ENCODE data around the gene SLC15A4. TPM values are rescaled to one million over a fixed set of nuclear protein-coding genes. Genes with fewer than 3 reads are reported as not detected.
"Not testable (repeated sequence)": the region's sequence is repeated elsewhere in the genome, so short reads cannot be mapped to it uniquely, and the experiment has no call there.

The SLC15A4 gene
- 34.6 and 35.5 TPM in 2 replicates for total RNA-seq

GRCh38 chr12:128823916-128824839 lies at the start of gene SLC15A4:
TSS of gene SLC15A4 (minus strand) at chr12:128823958. CDS start at chr12:128823943, 15 bp downstream.
- peak; percentile 61 for DNase-seq (ENCODE audit: low read depth, low spot score)

- DNase-seq (ENCODE audit: low read depth, low spot score): no peak
These were observed 48.5 kb upstream of the SLC15A4 start for GRCh38 chr12:128872303-128872702.

- no peak for DNase-seq (ENCODE audit: low read depth, low spot score)
These were observed 47.7 kb upstream of the SLC15A4 start for GRCh38 chr12:128871516-128871892.

GRCh38 chr12:128867466-128867865 lies 43.7 kb upstream of the SLC15A4 start:
- DNase-seq (ENCODE audit: low read depth, low spot score): no peak

GRCh38 chr12:128864516-128865186 lies 40.9 kb upstream of the SLC15A4 start:
- no peak for DNase-seq (ENCODE audit: low read depth, low spot score)

GRCh38 chr12:128863957-128864356 lies 40.2 kb upstream of the SLC15A4 start:
- no peak for DNase-seq (ENCODE audit: low read depth, low spot score)

GRCh38 chr12:128861226-128862016 lies 37.7 kb upstream of the SLC15A4 start:
- no peak for DNase-seq (ENCODE audit: low read depth, low spot score)

- DNase-seq (ENCODE audit: low read depth, low spot score): no peak
These were observed 35.6 kb upstream of the SLC15A4 start for GRCh38 chr12:128859311-128859710.

GRCh38 chr12:128857133-128857763 lies 33.5 kb upstream of the SLC15A4 start:
- DNase-seq (ENCODE audit: low read depth, low spot score): no peak

- DNase-seq (ENCODE audit: low read depth, low spot score): no peak
These were observed 33.0 kb upstream of the SLC15A4 start for GRCh38 chr12:128856791-128857078.

- no peak for DNase-seq (ENCODE audit: low read depth, low spot score)
These were observed 32.5 kb upstream of the SLC15A4 start for GRCh38 chr12:128856035-128856790.

- DNase-seq (ENCODE audit: low read depth, low spot score): no peak
These were observed 29.9 kb upstream of the SLC15A4 start for GRCh38 chr12:128853600-128854197.

- no peak for DNase-seq (ENCODE audit: low read depth, low spot score)
These were observed 29.3 kb upstream of the SLC15A4 start, which contains the start of gene GLT1D1 for GRCh38 chr12:128852885-128853599. TSS of gene GLT1D1 (plus strand) at chr12:128853478. CDS start at chr12:128853582, 104 bp downstream.

- no peak for DNase-seq (ENCODE audit: low read depth, low spot score)
These were observed 28.4 kb upstream of the SLC15A4 start for GRCh38 chr12:128852026-128852698.

GRCh38 chr12:128851429-128851828 lies 27.7 kb upstream of the SLC15A4 start:
- DNase-seq (ENCODE audit: low read depth, low spot score): not testable (repeated sequence)

- DNase-seq (ENCODE audit: low read depth, low spot score): no peak
These were observed 26.6 kb upstream of the SLC15A4 start for GRCh38 chr12:128850400-128850799.

GRCh38 chr12:128849806-128850205 lies 26.0 kb upstream of the SLC15A4 start:
- not testable (repeated sequence) for DNase-seq (ENCODE audit: low read depth, low spot score)

- DNase-seq (ENCODE audit: low read depth, low spot score): no peak
These were observed 24.6 kb upstream of the SLC15A4 start for GRCh38 chr12:128848371-128848770.

- DNase-seq (ENCODE audit: low read depth, low spot score): not testable (repeated sequence)
These were observed 22.9 kb upstream of the SLC15A4 start for GRCh38 chr12:128846671-128847070.

Data from pulmonary artery endothelial cell (primary cell).